Right lobe of liver (tissue), 6 donors: ENCODE data around the gene SUCLG2. TPM values are rescaled to one million over a fixed set of nuclear protein-coding genes. Genes with fewer than 3 reads are reported as not detected.

Experiments
- ATAC-seq, 4 donors: fragments of 200-7000 bp; cut with Tn5 transposase; one replicate each; pipeline ENCODE4 v1.9.1; 2020; ENCODE audit warnings: mild to moderate bottlenecking in 4 of 4, moderate library complexity in 4 of 4
- DNase-seq, 3 donors: peaks; one replicate each; pipeline ENCODE4 v3.0.0-alpha.2; 2020
- H3K27ac ChIP-seq, 3 donors: fragments of 200-600 bp; one replicate each; pipeline ENCODE4 v1.8.0; 2022
- H3K27me3 ChIP-seq, 2 donors: fragments of 200-600 bp; one replicate each; pipeline ENCODE4 v1.8.0; 2022
- H3K36me3 ChIP-seq, 4 donors: fragments of 200-600 bp; sonication (generic) in 1 of 4; one replicate each; pipeline versions ENCODE4 v1.5.1 to v1.8.0; 2017 to 2022; ENCODE audit warnings: control low read depth in 1 of 4
- H3K4me1 ChIP-seq, 4 donors: fragments of 200-600 bp; sonication (generic) in 1 of 4; one replicate each; pipeline versions ENCODE4 v1.5.1 to v1.8.0; 2017 to 2022; ENCODE audit warnings: control low read depth in 1 of 4
- H3K4me3 ChIP-seq, 3 donors: fragments of 200-600 bp; one replicate each; pipeline ENCODE4 v1.8.0; 2022
- H3K9me3 ChIP-seq, 4 donors: fragments of 200-600 bp; sonication (generic) in 1 of 4; one replicate each; pipeline versions ENCODE4 v1.5.1 to v1.8.0; 2017 to 2022; ENCODE audit warnings: control low read depth in 1 of 4
- CTCF ChIP-seq, 4 donors: fragments of 200-600 bp in 3 of 4; fragments of 450-650 bp in 1 of 4; IDR thresholded peaks; one replicate each; pipeline versions ENCODE4 v1.5.1 to v1.8.0; 2016 to 2022; ENCODE audit warnings: antibody characterized with exemption in 4 of 4, mild to moderate bottlenecking in 2 of 4
- POLR2A ChIP-seq: fragments of 450-650 bp; IDR thresholded peaks from one replicate; pipeline ENCODE4 v1.6.1; 2017; ENCODE audit warnings: antibody characterized with exemption, mild to moderate bottlenecking
- WGBS: methylation state at CpG from one replicate; pipeline ENCODE4 v1.1.6; 2018; ENCODE audit warnings: low coverage, low lambda C conversion rate; ENCODE audit not compliant: insufficient coverage; ENCODE audit errors: missing lambda C conversion rate; 5-methylcytosine and 5-hydroxymethylcytosine counted together
- intact Hi-C, 2 donors: fragments of 100-400 bp; cut with DNase I; formaldehyde crosslinking; loops; one replicate each; pipeline versions ENCODE4 v1.11.2 to v1.14.1; 2022
- total RNA-seq, 6 experiments: library from RNA; depleted of rRNA in 2 of 6; stranded (reverse); fragments of >200 nt in 2 of 6; fragmentation: NEBNext Ultra II Directional in 3 of 6; extraction: Animal tissue kit (Norgen Biotek cat#: 25700) in 3 of 6; gene quantifications; one replicate each; pipeline versions ENCODE4 v1.1.0 to v1.2.4, GENCODE V29; 2016 to 2023
- donor health status: DM: no; HTN: yes; CAD: no.
- donor health status: DM: no; HTN: no; CAD: no.
- donor health status: DM: no; HTN: no; CAD: no.
- donor health status: DM: no; HTN: yes; CAD: no.
- donor health status: DM: no; HTN: yes; CAD: no.

The SUCLG2 gene
- total RNA-seq, 6 experiments from 2014 or later: 138 to 167 (median 158) TPM

- Histone ChIP-seq H3K9me3 (no peaks in the 10 kb centered on the region), H3K36me3 (no peaks in the 10 kb centered on the region), H3K27me3 (no peaks in the 10 kb centered on the region), H3K4me3 (no peak overlapping the region), H3K27ac (no peak overlapping the region), H3K4me1 (no peaks in the 10 kb centered on the region)
- intact Hi-C loops: no loop called here
- TF ChIP-seq CTCF (IDR thresholded peaks at IDR 0.05) (no peak), POLR2A (no peak)
- no peak for ATAC-seq
- WGBS: 100% methylated on average over 4 of the region's 4 CpGs
- no peak for DNase-seq
These were observed 195.4 kb downstream of the SUCLG2 start for GRCh38 chr3:67458896-67459530.

GRCh38 chr3:67458408-67458807 is 196.0 kb downstream of the SUCLG2 start:
- ATAC-seq: no peak
- Histone ChIP-seq H3K9me3 (no peaks in the 10 kb centered on the region), H3K27me3 (no peaks in the 10 kb centered on the region), H3K4me3 (no peak overlapping the region), H3K36me3 (no peaks in the 10 kb centered on the region), H3K4me1 (no peaks in the 10 kb centered on the region), H3K27ac (no peak overlapping the region)
- intact Hi-C loops: no loop called here
- no peak for DNase-seq
- WGBS: 86% methylated on average over 5 of the region's 5 CpGs
- TF ChIP-seq CTCF (IDR thresholded peaks at IDR 0.05) (no peak), POLR2A (no peak)

GRCh38 chr3:67453628-67454027 is 200.8 kb downstream of the SUCLG2 start:
- 95% methylated on average over 3 of the region's 3 CpGs for WGBS
- Histone ChIP-seq H3K9me3 (no peaks in the 10 kb centered on the region), H3K4me1 (no peaks in the 10 kb centered on the region), H3K27me3 (no peaks in the 10 kb centered on the region), H3K36me3 (no peaks in the 10 kb centered on the region), H3K4me3 (no peak overlapping the region), H3K27ac (no peak overlapping the region)
- intact Hi-C loops: no loop called here
- no peak for ATAC-seq
- TF ChIP-seq POLR2A (no peak), CTCF (IDR thresholded peaks at IDR 0.05) (no peak)
- no peak for DNase-seq

- no peaks in the 10 kb centered on the region for H3K27me3 ChIP-seq
- H3K9me3 ChIP-seq: no peaks in the 10 kb centered on the region
- H3K27ac ChIP-seq: no peak overlapping the region
- WGBS: 48% methylated on average over 4 of the region's 4 CpGs
- no peaks in the 10 kb centered on the region for H3K36me3 ChIP-seq
- ATAC-seq (peak in 1 of 4 donors; percentile 50), DNase-seq (no peak)
- TF ChIP-seq CTCF (IDR thresholded peaks at IDR 0.05): no peak
- no peak for TF ChIP-seq POLR2A
- no peak overlapping the region for H3K4me3 ChIP-seq
- intact Hi-C loops: no loop called here
- H3K4me1 ChIP-seq: no peaks in the 10 kb centered on the region
These were observed 204.3 kb downstream of the SUCLG2 start for GRCh38 chr3:67450153-67450552.

- intact Hi-C loops: no loop called here
- Histone ChIP-seq H3K27me3 (no peaks in the 10 kb centered on the region), H3K4me3 (no peak overlapping the region), H3K27ac (no peak overlapping the region), H3K4me1 (no peaks in the 10 kb centered on the region), H3K36me3 (no peaks in the 10 kb centered on the region), H3K9me3 (no peaks in the 10 kb centered on the region)
- TF ChIP-seq CTCF (IDR thresholded peaks at IDR 0.05): no peak
- TF ChIP-seq POLR2A: no peak
- 87% methylated on average over 1 of the region's 1 CpG for WGBS
- no peak for DNase-seq
- no peak for ATAC-seq
These were observed 207.0 kb downstream of the SUCLG2 start for GRCh38 chr3:67447393-67447792.
